MM.1S (cell line): Measurements from ENCODE around the gene SCN10A.

Source experiments
- DNase-seq: peaks from one replicate; pipeline ENCODE4 v3.0.0-alpha.2; 2015
- H2AFZ ChIP-seq: fragments of 300-600 bp; sonication (generic); 2 replicates; pipeline ENCODE4 v1.6.0; 2016; ENCODE audit warnings: antibody characterized with exemption, low read length
- H3F3A ChIP-seq: fragments of 300-600 bp; sonication (generic); 2 replicates; pipeline ENCODE4 v1.6.1; 2016; ENCODE audit warnings: mild to moderate bottlenecking, antibody characterized with exemption, low read length, moderate library complexity, mixed read lengths; ENCODE audit not compliant: insufficient read depth
- H3K27ac ChIP-seq: fragments of 300-600 bp; sonication (generic); 2 replicates; pipeline ENCODE4 v1.5.1; 2016; ENCODE audit warnings: mild to moderate bottlenecking, low read length
- H3K27me3 ChIP-seq: fragments of 300-600 bp; sonication (generic); replicated peaks from 2 replicates; pipeline ENCODE4 v1.6.0; 2016; ENCODE audit warnings: low read length; ENCODE audit not compliant: insufficient read depth
- H3K36me3 ChIP-seq: fragments of 300-600 bp; sonication (generic); replicated peaks from 2 replicates; pipeline ENCODE4 v1.6.1; 2016; ENCODE audit warnings: mild to moderate bottlenecking, low read length, mixed read lengths; ENCODE audit not compliant: insufficient read depth
- H3K4me1 ChIP-seq: fragments of 300-600 bp; sonication (generic); 2 replicates; pipeline ENCODE4 v1.6.1; 2016; ENCODE audit warnings: low read length, mixed read lengths
- H3K4me2 ChIP-seq: fragments of 300-600 bp; sonication (generic); 2 replicates; pipeline ENCODE4 v1.6.0; 2016; ENCODE audit warnings: low read depth, low read length
- H3K4me3 ChIP-seq: fragments of 300-600 bp; sonication (generic); 2 replicates; pipeline ENCODE4 v1.5.1; 2016; ENCODE audit warnings: low read length, mixed read lengths
- H3K79me2 ChIP-seq: fragments of 300-600 bp; sonication (generic); 2 replicates; pipeline ENCODE4 v1.6.1; 2016; ENCODE audit warnings: mixed run types, low read length, mixed read lengths
- H3K9ac ChIP-seq: fragments of 300-600 bp; sonication (generic); 2 replicates; pipeline ENCODE4 v1.6.1; 2016; ENCODE audit warnings: low read length, mixed read lengths
- H3K9me2 ChIP-seq: fragments of 300-600 bp; sonication (generic); replicated peaks from 2 replicates; pipeline ENCODE4 v1.6.1; 2016; ENCODE audit warnings: mild to moderate bottlenecking, low read length, mixed read lengths; ENCODE audit not compliant: insufficient read depth
- H3K9me3 ChIP-seq: fragments of 300-600 bp; sonication (generic); replicated peaks from 2 replicates; pipeline ENCODE4 v1.6.1; 2016; ENCODE audit warnings: mild to moderate bottlenecking, low read length, mixed read lengths; ENCODE audit not compliant: insufficient read depth
- H4K20me1 ChIP-seq: fragments of 300-600 bp; sonication (generic); 2 replicates; pipeline ENCODE4 v1.6.1; 2016; ENCODE audit warnings: mild to moderate bottlenecking, low read length, moderate library complexity, mixed read lengths; ENCODE audit not compliant: insufficient read depth
- CTCF ChIP-seq: fragments of 300-600 bp; sonication (generic); IDR thresholded peaks from 2 replicates; pipeline ENCODE4 v1.5.1; 2016; ENCODE audit warnings: antibody characterized with exemption, low read length, mixed read lengths
- EZH2 ChIP-seq: fragments of 300-600 bp; sonication (generic); optimal IDR thresholded peaks from 2 replicates; pipeline ENCODE3; 2017; ENCODE audit warnings: low read depth, mild to moderate bottlenecking, antibody characterized with exemption, low read length, mixed read lengths
- EZH2phosphoT487 ChIP-seq: fragments of 300-600 bp; sonication (generic); IDR thresholded peaks from 2 replicates; pipeline ENCODE4 v1.6.1; 2018; ENCODE audit warnings: antibody characterized with exemption, low read length

The SCN10A gene

GRCh38 chr3:38823722-38824121 lies 7.7 kb upstream of the SCN10A start:
- Histone ChIP-seq H3K9ac (no peak overlapping the region), H3K9me2 (no peaks in the 10 kb centered on the region), H3K79me2 (no peaks in the 10 kb centered on the region), H3K36me3 (no peaks in the 10 kb centered on the region), H3K27me3 (no peaks in the 10 kb centered on the region), H3K4me1 (no peaks in the 10 kb centered on the region), H4K20me1 (no peaks in the 10 kb centered on the region), H3K4me2 (no peak overlapping the region), H3F3A (no peaks in the 10 kb centered on the region), H3K27ac (no peak overlapping the region), H2AFZ (no peak overlapping the region), H3K4me3 (no peak overlapping the region), H3K9me3 (no peaks in the 10 kb centered on the region)
- DNase-seq: no peak
- no peak for TF ChIP-seq CTCF
- no peak for TF ChIP-seq EZH2
- TF ChIP-seq EZH2phosphoT487: no peak

- no peaks in the 10 kb centered on the region for H3F3A ChIP-seq
- no peak overlapping the region for H3K27ac ChIP-seq
- no peaks in the 10 kb centered on the region for H3K36me3 ChIP-seq
- no peaks in the 10 kb centered on the region for H3K27me3 ChIP-seq
- no peak overlapping the region for H3K4me2 ChIP-seq
- no peak overlapping the region for H2AFZ ChIP-seq
- H4K20me1 ChIP-seq: no peaks in the 10 kb centered on the region
- no peaks in the 10 kb centered on the region for H3K9me2 ChIP-seq
- no peak overlapping the region for H3K9ac ChIP-seq
- no peaks in the 10 kb centered on the region for H3K9me3 ChIP-seq
- no peak overlapping the region for H3K4me3 ChIP-seq
- no peaks in the 10 kb centered on the region for H3K79me2 ChIP-seq
- no peak for DNase-seq
- no peak for TF ChIP-seq EZH2
- TF ChIP-seq CTCF: no peak
- TF ChIP-seq EZH2phosphoT487: no peak
- H3K4me1 ChIP-seq: no peaks in the 10 kb centered on the region
Observed at GRCh38 chr3:38823186-38823585, 7.2 kb upstream of the SCN10A start.

- Histone ChIP-seq H2AFZ (no peak overlapping the region), H3K27me3 (no peaks in the 10 kb centered on the region), H3K4me3 (no peak overlapping the region), H3K27ac (no peak overlapping the region), H3K4me2 (no peak overlapping the region), H3K9ac (no peak overlapping the region), H3K4me1 (no peaks in the 10 kb centered on the region), H3K79me2 (no peaks in the 10 kb centered on the region), H4K20me1 (no peaks in the 10 kb centered on the region), H3F3A (no peaks in the 10 kb centered on the region), H3K9me3 (no peaks in the 10 kb centered on the region), H3K9me2 (no peaks in the 10 kb centered on the region), H3K36me3 (no peaks in the 10 kb centered on the region)
- DNase-seq: no peak
- TF ChIP-seq CTCF (no peak), EZH2 (no peak), EZH2phosphoT487 (no peak)
Observed at GRCh38 chr3:38811822-38812221, 4.2 kb downstream of the SCN10A start.
